Peyer's patch (tissue), 4 donors: ENCODE results near the gene RABEP1.

Source experiments
- POLR2A ChIP-seq, 2 donors: fragments of 450-650 bp; IDR thresholded peaks; one replicate each; pipeline ENCODE4 v1.5.1; 2017; ENCODE audit warnings: antibody characterized with exemption in 2 of 2, mild to moderate bottlenecking in 2 of 2, moderate library complexity in 2 of 2
- TF ChIP-seq, protein P1 (sequence below), 6 experiments: fragments of 450-650 bp in 4 of 6; fragments of 200-600 bp in 2 of 6; sonication (generic) in 1 of 6; IDR thresholded peaks; one replicate each; pipeline ENCODE4 v1.5.1; 2017 to 2019; ENCODE audit warnings: antibody characterized with exemption in 6 of 6, mild to moderate bottlenecking in 3 of 6, moderate library complexity in 1 of 6

DNA sequence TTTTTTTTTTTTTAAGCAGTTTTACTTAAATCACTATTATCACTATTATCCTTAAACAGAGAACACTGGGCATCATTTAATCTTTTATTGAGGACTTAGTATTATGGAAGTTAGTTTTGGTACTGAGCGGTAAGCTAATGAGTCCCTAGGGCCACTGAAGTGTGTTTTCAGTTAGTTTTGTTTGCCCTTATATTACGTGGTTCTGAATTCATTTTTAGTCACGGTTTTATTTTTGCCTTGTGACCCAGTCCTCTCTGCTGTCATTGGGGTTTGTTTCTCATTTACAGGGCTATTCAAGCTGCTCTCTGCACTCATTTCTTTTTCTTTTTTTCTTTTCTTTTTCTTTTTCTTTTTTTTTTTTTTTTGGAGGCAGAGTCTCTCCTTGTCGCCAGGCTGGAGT lies 17.3 kb downstream of the RABEP1 start:
- TF ChIP-seq, protein P1, sequence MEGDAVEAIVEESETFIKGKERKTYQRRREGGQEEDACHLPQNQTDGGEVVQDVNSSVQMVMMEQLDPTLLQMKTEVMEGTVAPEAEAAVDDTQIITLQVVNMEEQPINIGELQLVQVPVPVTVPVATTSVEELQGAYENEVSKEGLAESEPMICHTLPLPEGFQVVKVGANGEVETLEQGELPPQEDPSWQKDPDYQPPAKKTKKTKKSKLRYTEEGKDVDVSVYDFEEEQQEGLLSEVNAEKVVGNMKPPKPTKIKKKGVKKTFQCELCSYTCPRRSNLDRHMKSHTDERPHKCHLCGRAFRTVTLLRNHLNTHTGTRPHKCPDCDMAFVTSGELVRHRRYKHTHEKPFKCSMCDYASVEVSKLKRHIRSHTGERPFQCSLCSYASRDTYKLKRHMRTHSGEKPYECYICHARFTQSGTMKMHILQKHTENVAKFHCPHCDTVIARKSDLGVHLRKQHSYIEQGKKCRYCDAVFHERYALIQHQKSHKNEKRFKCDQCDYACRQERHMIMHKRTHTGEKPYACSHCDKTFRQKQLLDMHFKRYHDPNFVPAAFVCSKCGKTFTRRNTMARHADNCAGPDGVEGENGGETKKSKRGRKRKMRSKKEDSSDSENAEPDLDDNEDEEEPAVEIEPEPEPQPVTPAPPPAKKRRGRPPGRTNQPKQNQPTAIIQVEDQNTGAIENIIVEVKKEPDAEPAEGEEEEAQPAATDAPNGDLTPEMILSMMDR (IDR thresholded peaks at IDR 0.05) = no peak
- TF ChIP-seq POLR2A (IDR thresholded peaks at IDR 0.05) = no peak
